Kidney (tissue), 14 donors: ENCODE results near the gene PHLDB1. TPM values are rescaled to one million over a fixed set of nuclear protein-coding genes. Genes with fewer than 3 reads are reported as not detected.
"Not testable (repeated sequence)": the region's sequence is repeated elsewhere in the genome, so short reads cannot be mapped to it uniquely, and the experiment has no call there.

Experiments
- DNase-seq, 5 donors: peaks; one replicate each; pipeline ENCODE4 v3.0.0-alpha.2; 2013 to 2020
- FAIRE-seq: peaks from 2 replicates; lab custom pipeline; 2012; peaks lifted over from hg19 to GRCh38; lab: Jason Lieb, UNC
- H3K27ac ChIP-seq, 2 donors: one replicate each; pipeline ENCODE4 v1.7.0; 2013; ENCODE audit warnings: low read depth in 2 of 2, low read length in 2 of 2, inconsistent platforms in 1 of 2
- H3K27me3 ChIP-seq: one replicate; pipeline ENCODE4 v1.7.1; 2013; ENCODE audit warnings: low read length, inconsistent platforms; ENCODE audit not compliant: control insufficient read depth, insufficient read depth
- H3K36me3 ChIP-seq, 3 donors: one replicate each; pipeline versions ENCODE4 v1.7.0 to v1.7.1; 2013; ENCODE audit warnings: low read length in 3 of 3, control low read depth in 1 of 3, inconsistent platforms in 1 of 3; ENCODE audit not compliant: insufficient read depth in 3 of 3, control insufficient read depth in 2 of 3
- H3K4me1 ChIP-seq, 3 donors: one replicate each; pipeline versions ENCODE4 v1.7.0 to v1.7.1; 2013; ENCODE audit warnings: low read length in 3 of 3, inconsistent platforms in 1 of 3, low read depth in 1 of 3; ENCODE audit not compliant: control insufficient read depth in 2 of 3, insufficient read depth in 2 of 3
- H3K4me3 ChIP-seq, 3 donors: one replicate each; pipeline versions ENCODE4 v1.7.0 to v1.8.1; 2013; ENCODE audit warnings: low read length in 3 of 3, control low read depth in 1 of 3, inconsistent platforms in 1 of 3
- H3K9ac ChIP-seq, 3 donors: one replicate each; pipeline versions ENCODE4 v1.7.0 to v1.7.1; 2013; ENCODE audit warnings: low read length in 3 of 3, control low read depth in 1 of 3, inconsistent platforms in 1 of 3
- H3K9me3 ChIP-seq, 3 donors: one replicate each; pipeline versions ENCODE4 v1.7.0 to v1.7.1; 2013; ENCODE audit warnings: low read length in 3 of 3, control low read depth in 1 of 3, inconsistent platforms in 1 of 3; ENCODE audit not compliant: control insufficient read depth in 2 of 3, insufficient read depth in 1 of 3
- CTCF ChIP-seq: IDR thresholded peaks from 3 replicates; pipeline ENCODE4 v1.5.1; 2012; ENCODE audit warnings: mild to moderate bottlenecking, moderate library complexity, borderline replicate concordance; ENCODE audit not compliant: insufficient read depth; ENCODE audit errors: extremely low read depth
- intact Hi-C: fragments of 100-400 bp; cut with DNase I; formaldehyde crosslinking; loops from one replicate; pipeline ENCODE4 v1.11.1; 2022
- polyA plus RNA-seq: library from polyadenylated mRNA; stranded (reverse); fragments of 350-450 nt; fragmentation: Illumina TruSeq; extraction: RNeasy Lipid Tissue Mini Kit (QIAGEN cat#74804); gene quantifications from one replicate; pipeline ENCODE4 v1.2.3, GENCODE V29; 2014; ENCODE audit warnings: low read depth, low replicate concordance; ENCODE audit not compliant: insufficient read depth
- total RNA-seq: library from RNA; stranded (reverse); fragmentation: NEBNext Ultra II Directional; extraction: Animal tissue kit (Norgen Biotek cat#: 25700); gene quantifications from one replicate; pipeline ENCODE4 v1.2.1, GENCODE V29; 2021
- donor health status: control.
- donor health status: control.
- donor health status: control.
- donor health status: control.
- donor health status: control.
- donor health status: DM: yes; HTN: yes; CAD: no.
- donor health status: Normal renal cell carcinoma (clear cell type).

Gene PHLDB1
- total and polyA plus RNA-seq, 2 donors from 2014 or later = 39.1 to 118 TPM

- H3K36me3 ChIP-seq = no peaks in the 10 kb centered on the region
- peak overlapping the region; percentile 96 to 98 for H3K27ac ChIP-seq
- peak in 3 of 5 donors; percentile 14 to 59 (median 55) for DNase-seq
- no peaks in the 10 kb centered on the region for H3K9me3 ChIP-seq
- H3K4me3 ChIP-seq = peak overlapping the region; percentile 61 to 81 (median 65)
- no peaks in the 10 kb centered on the region for H3K27me3 ChIP-seq
- FAIRE-seq = no peak
- intact Hi-C loops = no loop called here
- peaks cover 0 to 16% (median 4%) of the 10 kb centered on the region in 3 donors for H3K4me1 ChIP-seq
- H3K9ac ChIP-seq = peak overlapping the region; percentile 20 to 97 (median 61)
- no peak for TF ChIP-seq CTCF
Measured at GRCh38 chr11:118572981-118573550, 34.3 kb upstream of the PHLDB1 start.

- Histone ChIP-seq H3K36me3 (no peaks in the 10 kb centered on the region), H3K4me1 (peaks cover 0 to 16% (median 4%) of the 10 kb centered on the region in 3 donors), H3K9me3 (no peaks in the 10 kb centered on the region), H3K4me3 (no peak overlapping the region), H3K9ac (no peak overlapping the region), H3K27me3 (no peaks in the 10 kb centered on the region), H3K27ac (no peak overlapping the region)
- TF ChIP-seq CTCF = no peak
- no peak for FAIRE-seq
- peak in 1 of 5 donors; percentile 1 for DNase-seq
- intact Hi-C loops = no loop called here
Measured at GRCh38 chr11:118574636-118575035, 32.8 kb upstream of the PHLDB1 start.

- intact Hi-C loops = not testable (repeated sequence)
Measured at GRCh38 chr11:118577995-118578394, 29.4 kb upstream of the PHLDB1 start.

GRCh38 chr11:118581057-118581456, 26.4 kb upstream of the PHLDB1 start:
- peaks cover 0 to 2% (median under 1%) of the 10 kb centered on the region in 3 donors for H3K4me1 ChIP-seq
- intact Hi-C loops = no loop called here
- no peaks in the 10 kb centered on the region for H3K27me3 ChIP-seq
- no peaks in the 10 kb centered on the region for H3K9me3 ChIP-seq
- DNase-seq (no peak), FAIRE-seq (no peak)
- H3K9ac ChIP-seq = no peak overlapping the region
- no peak overlapping the region for H3K27ac ChIP-seq
- no peak for TF ChIP-seq CTCF
- peaks cover 7 to 37% (median 21%) of the 10 kb centered on the region in 3 donors for H3K36me3 ChIP-seq
- no peak overlapping the region for H3K4me3 ChIP-seq

More at GRCh38 chr11:118577995-118578394, 29.4 kb upstream of the PHLDB1 start:
- H3K9ac ChIP-seq, DNase-seq, FAIRE-seq, H3K27ac ChIP-seq, H3K9me3 ChIP-seq, H3K27me3 ChIP-seq, H3K4me3 ChIP-seq: not testable (repeated sequence)
- Histone ChIP-seq H3K4me1 (peaks cover 0 to 16% (median 4%) of the 10 kb centered on the region in 3 donors), H3K36me3 (peaks cover 2 to 13% (median 4%) of the 10 kb centered on the region in 3 donors)
